SK-N-DZ (cell line): ENCODE data around the gene MOXD1.

Experiments used
- DNase-seq: peaks from one replicate; pipeline ENCODE4 v3.0.0-alpha.2; 2015; ENCODE audit warnings: low spot score

The MOXD1 gene

DNA sequence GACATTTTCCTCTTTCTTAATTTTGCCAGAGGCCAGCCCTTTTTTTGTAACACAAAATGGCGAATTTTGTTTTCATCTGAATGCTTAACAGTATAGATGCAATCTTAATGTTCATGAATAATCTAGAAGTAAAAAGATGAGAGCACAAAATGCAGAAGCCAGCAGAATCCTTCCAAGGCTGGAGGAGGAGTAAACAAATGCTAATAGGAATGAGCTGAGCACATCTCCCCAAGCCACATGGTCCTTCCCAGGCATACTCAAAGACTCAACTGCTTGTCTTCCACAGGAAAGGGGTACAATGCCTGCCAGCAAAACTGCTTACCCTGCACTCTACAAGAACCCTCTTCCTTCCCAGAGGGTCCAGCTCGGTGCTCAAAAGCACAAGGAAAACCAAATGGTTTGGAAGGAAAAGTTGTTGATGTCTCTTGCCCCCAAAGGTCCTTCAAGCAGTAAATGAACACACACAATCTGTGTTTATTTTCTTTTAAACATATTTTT is 155.1 kb downstream of the MOXD1 start:
- DNase-seq: no peak
